Breast epithelium (tissue), 4 donors: Measurements from ENCODE around the gene KCNG1. TPM values are rescaled to one million over a fixed set of nuclear protein-coding genes. Genes with fewer than 3 reads are reported as not detected.

Experiments
- DNase-seq, 2 donors: peaks; one replicate each; pipeline ENCODE4 v3.0.0-alpha.2; 2019; ENCODE audit warnings: low spot score in 2 of 2
- H3K27ac ChIP-seq, 2 donors: fragments of 200-600 bp; sonication (generic) in 1 of 2; one replicate each; pipeline ENCODE4 v1.5.1; 2016 to 2019; ENCODE audit warnings: mild to moderate bottlenecking in 1 of 2
- H3K27me3 ChIP-seq, 2 donors: fragments of 200-600 bp; sonication (generic) in 1 of 2; one replicate each; pipeline versions ENCODE4 v1.5.1 to v1.6.0; 2017 to 2019; ENCODE audit warnings: control low read depth in 1 of 2, mild to moderate bottlenecking in 1 of 2
- H3K36me3 ChIP-seq: fragments of 200-600 bp; one replicate; pipeline ENCODE4 v1.5.1; 2019
- H3K4me1 ChIP-seq, 2 donors: fragments of 200-600 bp; sonication (generic); one replicate each; pipeline ENCODE4 v1.5.1; 2016 to 2019; ENCODE audit warnings: control low read depth in 1 of 2
- H3K4me3 ChIP-seq, 3 donors: fragments of 200-600 bp; sonication (generic); 1 replicate in 2 of 3; 2 replicates in 1 of 3; pipeline ENCODE4 v1.5.1; 2016 to 2019; ENCODE audit warnings: mild to moderate bottlenecking in 3 of 3, moderate library complexity in 2 of 3
- H3K9me3 ChIP-seq, 2 donors: fragments of 200-600 bp; sonication (generic) in 1 of 2; one replicate each; pipeline ENCODE4 v1.5.1; 2016 to 2019; ENCODE audit warnings: control low read depth in 1 of 2
- POLR2A ChIP-seq: fragments of 450-650 bp; IDR thresholded peaks from one replicate; pipeline ENCODE4 v1.6.1; 2016; ENCODE audit warnings: antibody characterized with exemption, mild to moderate bottlenecking, moderate library complexity
- POLR2AphosphoS5 ChIP-seq, 3 donors: sonication (generic); formaldehyde crosslinking; IDR thresholded peaks; one replicate each; pipeline ENCODE4 v1.6.1; 2017; ENCODE audit warnings: antibody characterized with exemption in 3 of 3
- intact Hi-C: fragments of 100-400 bp; cut with DNase I; formaldehyde crosslinking; loops from one replicate; pipeline ENCODE4 v1.15.1; 2023; ENCODE audit warnings: low total_unique reads
- total RNA-seq, 3 donors: library from RNA; depleted of rRNA; stranded (reverse); fragments of >200 nt; gene quantifications; one replicate each; pipeline ENCODE4 v1.1.0, GENCODE V29; 2016
- TF ChIP-seq, protein P1 (sequence below), 3 donors: fragments of 450-650 bp; IDR thresholded peaks; one replicate each; pipeline ENCODE4 v1.5.1; 2016 to 2017; ENCODE audit warnings: antibody characterized with exemption in 3 of 3, mild to moderate bottlenecking in 3 of 3, moderate library complexity in 3 of 3

The KCNG1 gene
- total RNA-seq, 3 donors from 2014 or later: 1.3 to 7.0 TPM; not detected in 1

DNA sequence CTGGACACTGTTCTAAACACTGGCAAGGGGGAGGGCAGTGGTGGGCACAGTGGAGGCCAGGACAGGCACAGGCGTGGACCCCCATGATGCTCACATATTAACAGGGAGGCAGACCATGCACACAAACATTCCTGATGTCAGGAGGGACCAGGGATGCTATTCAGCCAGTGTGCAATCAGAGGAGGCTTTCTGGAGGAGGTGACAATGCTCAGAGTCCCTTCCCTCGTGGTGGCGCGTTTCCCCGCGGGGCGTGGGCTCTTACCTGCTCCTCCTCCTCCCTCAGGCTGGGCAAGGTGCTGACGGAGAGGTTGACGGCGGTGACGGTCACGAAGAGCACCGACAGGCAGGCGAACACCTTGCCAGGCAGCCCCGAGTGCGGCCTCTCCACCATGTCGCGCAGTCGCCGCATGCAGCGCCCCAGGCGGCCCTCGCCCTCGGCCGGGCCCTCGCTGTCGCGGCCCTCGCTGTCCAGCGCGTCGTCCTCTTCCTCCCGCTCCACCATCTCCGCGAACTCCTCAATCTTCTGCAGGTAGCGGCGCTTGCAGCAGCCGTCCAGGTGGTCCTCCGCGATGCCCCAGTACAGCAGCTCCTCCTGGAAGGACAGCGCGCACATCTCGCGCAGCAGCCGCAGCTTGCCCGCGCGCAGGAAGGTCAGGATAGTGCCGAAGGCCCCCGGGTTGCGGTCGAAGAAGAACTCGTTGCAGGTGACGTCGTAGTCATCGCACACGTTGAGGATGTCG lies 13.4 kb downstream of the KCNG1 start:
- no peak for DNase-seq
- TF ChIP-seq POLR2A (no peak), POLR2AphosphoS5 (IDR thresholded peaks at IDR 0.05) (no peak)
- TF ChIP-seq, protein P1, sequence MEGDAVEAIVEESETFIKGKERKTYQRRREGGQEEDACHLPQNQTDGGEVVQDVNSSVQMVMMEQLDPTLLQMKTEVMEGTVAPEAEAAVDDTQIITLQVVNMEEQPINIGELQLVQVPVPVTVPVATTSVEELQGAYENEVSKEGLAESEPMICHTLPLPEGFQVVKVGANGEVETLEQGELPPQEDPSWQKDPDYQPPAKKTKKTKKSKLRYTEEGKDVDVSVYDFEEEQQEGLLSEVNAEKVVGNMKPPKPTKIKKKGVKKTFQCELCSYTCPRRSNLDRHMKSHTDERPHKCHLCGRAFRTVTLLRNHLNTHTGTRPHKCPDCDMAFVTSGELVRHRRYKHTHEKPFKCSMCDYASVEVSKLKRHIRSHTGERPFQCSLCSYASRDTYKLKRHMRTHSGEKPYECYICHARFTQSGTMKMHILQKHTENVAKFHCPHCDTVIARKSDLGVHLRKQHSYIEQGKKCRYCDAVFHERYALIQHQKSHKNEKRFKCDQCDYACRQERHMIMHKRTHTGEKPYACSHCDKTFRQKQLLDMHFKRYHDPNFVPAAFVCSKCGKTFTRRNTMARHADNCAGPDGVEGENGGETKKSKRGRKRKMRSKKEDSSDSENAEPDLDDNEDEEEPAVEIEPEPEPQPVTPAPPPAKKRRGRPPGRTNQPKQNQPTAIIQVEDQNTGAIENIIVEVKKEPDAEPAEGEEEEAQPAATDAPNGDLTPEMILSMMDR (IDR thresholded peaks at IDR 0.05): no peak
- Histone ChIP-seq H3K36me3 (no peaks in the 10 kb centered on the region), H3K4me1 (no peaks in the 10 kb centered on the region), H3K27me3 (no peaks in the 10 kb centered on the region), H3K27ac (no peak overlapping the region), H3K4me3 (no peak overlapping the region), H3K9me3 (no peaks in the 10 kb centered on the region)
- intact Hi-C loops: no loop called here

DNA sequence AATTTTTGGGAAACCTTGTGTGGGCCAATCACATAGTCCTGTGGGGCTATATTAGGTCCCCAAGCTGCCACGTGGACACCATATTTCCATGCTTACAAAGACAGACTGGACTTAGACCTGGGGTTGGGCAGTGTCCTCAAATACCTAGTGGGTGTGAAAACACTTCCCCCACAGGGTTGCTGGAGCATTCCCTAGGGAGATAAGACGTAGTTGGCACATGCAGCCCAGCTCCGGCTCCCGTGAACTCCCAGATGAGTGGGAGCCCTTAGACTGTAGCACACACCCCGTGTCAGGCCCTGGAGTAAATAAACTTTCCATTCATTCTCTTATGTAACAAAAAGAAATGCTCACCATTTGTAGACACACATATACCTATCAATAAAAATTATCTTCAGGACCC lies 14.2 kb downstream of the KCNG1 start:
- H3K27ac ChIP-seq: no peak overlapping the region
- no peak for DNase-seq
- no peaks in the 10 kb centered on the region for H3K27me3 ChIP-seq
- no peaks in the 10 kb centered on the region for H3K4me1 ChIP-seq
- intact Hi-C loops: no loop called here
- no peaks in the 10 kb centered on the region for H3K9me3 ChIP-seq
- no peaks in the 10 kb centered on the region for H3K36me3 ChIP-seq
- no peak overlapping the region for H3K4me3 ChIP-seq
- no peak for TF ChIP-seq POLR2A
- TF ChIP-seq, protein P1 (IDR thresholded peaks at IDR 0.05): no peak
- TF ChIP-seq POLR2AphosphoS5 (IDR thresholded peaks at IDR 0.05): no peak

DNA sequence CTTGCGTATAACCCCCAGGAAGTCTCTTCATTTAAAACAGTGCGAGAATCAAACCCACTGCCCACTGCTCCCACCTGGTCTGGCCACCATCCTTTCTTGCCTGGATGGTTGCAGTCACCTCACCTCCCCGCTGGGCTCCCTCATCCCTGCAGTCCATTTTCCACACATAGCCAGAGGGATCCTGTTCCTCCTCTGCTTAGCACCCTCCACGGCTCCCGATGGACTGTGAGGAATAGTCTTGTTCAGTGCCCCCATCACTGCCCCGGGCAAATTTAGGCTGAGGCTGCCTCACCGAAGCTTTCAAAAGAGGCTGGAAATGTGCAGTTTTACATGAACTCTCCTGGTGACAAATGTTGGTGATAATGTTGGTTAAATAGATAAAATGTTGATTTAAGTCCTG lies 17.7 kb downstream of the KCNG1 start:
- intact Hi-C loops: no loop called here
- TF ChIP-seq POLR2AphosphoS5 (IDR thresholded peaks at IDR 0.05) (no peak), POLR2A (no peak)
- TF ChIP-seq, protein P1 (IDR thresholded peaks at IDR 0.05): no peak
- Histone ChIP-seq H3K9me3 (no peaks in the 10 kb centered on the region), H3K4me1 (no peaks in the 10 kb centered on the region), H3K27me3 (no peaks in the 10 kb centered on the region), H3K36me3 (no peaks in the 10 kb centered on the region), H3K4me3 (no peak overlapping the region), H3K27ac (no peak overlapping the region)
- no peak for DNase-seq

DNA sequence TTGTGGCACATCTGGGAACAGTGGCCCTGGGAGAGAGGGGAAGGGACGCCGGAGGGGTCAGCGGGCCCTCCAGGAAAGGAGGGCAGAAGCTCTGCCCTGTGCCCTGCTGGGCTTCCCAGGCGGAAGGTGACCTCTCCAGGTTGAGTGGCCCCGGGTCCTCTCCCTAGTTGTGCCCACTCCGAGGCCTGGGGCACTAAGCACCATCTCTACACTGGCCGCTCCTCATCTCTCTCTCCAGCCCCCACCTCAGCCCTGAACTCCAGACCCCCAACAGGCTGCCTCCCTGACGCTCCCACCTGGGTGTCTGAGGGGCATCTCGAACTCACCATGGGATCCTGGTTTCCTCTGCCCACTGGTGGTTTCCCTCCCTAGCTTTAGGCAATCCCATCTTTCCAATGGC lies 18.1 kb downstream of the KCNG1 start:
- TF ChIP-seq, protein P1 (IDR thresholded peaks at IDR 0.05): no peak
- TF ChIP-seq POLR2AphosphoS5 (IDR thresholded peaks at IDR 0.05) (no peak), POLR2A (no peak)
- intact Hi-C loops: no loop called here
- Histone ChIP-seq H3K4me1 (no peaks in the 10 kb centered on the region), H3K27ac (no peak overlapping the region), H3K36me3 (no peaks in the 10 kb centered on the region), H3K4me3 (no peak overlapping the region), H3K9me3 (no peaks in the 10 kb centered on the region), H3K27me3 (no peaks in the 10 kb centered on the region)
- DNase-seq: no peak

DNA sequence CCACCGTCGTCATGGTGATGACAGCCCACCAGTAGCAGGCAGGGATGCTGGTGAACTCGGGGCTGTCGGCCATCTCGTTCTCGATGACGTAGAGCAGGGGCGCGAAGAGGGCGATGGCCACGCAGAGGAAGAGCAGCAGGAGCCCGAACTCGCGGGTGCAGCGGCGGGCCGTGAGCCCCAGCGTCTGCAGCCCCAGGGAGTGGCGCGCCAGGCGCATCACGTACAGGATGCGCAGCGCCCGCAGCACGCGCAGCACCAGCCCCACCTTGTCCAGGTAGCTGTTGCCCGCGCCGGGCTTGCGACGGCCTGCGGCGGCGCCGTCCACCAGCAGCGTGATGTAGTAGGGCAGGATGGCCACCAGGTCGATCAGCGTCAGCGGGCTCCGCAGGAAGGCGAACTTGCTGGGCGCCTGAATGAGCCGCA lies 18.6 kb downstream of the KCNG1 start:
- H3K9me3 ChIP-seq: no peaks in the 10 kb centered on the region
- no peak overlapping the region for H3K27ac ChIP-seq
- H3K27me3 ChIP-seq: no peaks in the 10 kb centered on the region
- intact Hi-C loops: no loop called here
- DNase-seq: no peak
- TF ChIP-seq, protein P1 (IDR thresholded peaks at IDR 0.05): no peak
- TF ChIP-seq POLR2AphosphoS5 (IDR thresholded peaks at IDR 0.05) (no peak), POLR2A (no peak)
- H3K4me1 ChIP-seq: no peaks in the 10 kb centered on the region
- H3K36me3 ChIP-seq: no peaks in the 10 kb centered on the region
- H3K4me3 ChIP-seq: no peak overlapping the region
